Upper lobe of right lung (tissue), 1 donor: ENCODE results near the gene KNDC1. TPM values are rescaled to one million over a fixed set of nuclear protein-coding genes. Genes with fewer than 3 reads are reported as not detected.

Source experiments
- ATAC-seq: fragments of 200-7000 bp; cut with Tn5 transposase; one replicate; pipeline ENCODE4 v1.9.1; 2020; ENCODE audit warnings: mild to moderate bottlenecking, moderate library complexity
- DNase-seq: peaks from one replicate; pipeline ENCODE4 v3.0.0-alpha.2; 2020
- H3K27ac ChIP-seq: fragments of 200-600 bp; one replicate; pipeline ENCODE4 v1.8.0; 2022
- H3K27me3 ChIP-seq: fragments of 200-600 bp; one replicate; pipeline ENCODE4 v1.8.0; 2022; ENCODE audit warnings: mild to moderate bottlenecking
- H3K36me3 ChIP-seq: fragments of 200-600 bp; one replicate; pipeline ENCODE4 v1.8.0; 2022
- H3K4me1 ChIP-seq: fragments of 200-600 bp; one replicate; pipeline ENCODE4 v1.8.0; 2022
- H3K4me3 ChIP-seq: fragments of 200-600 bp; one replicate; pipeline ENCODE4 v1.8.0; 2022; ENCODE audit warnings: mild to moderate bottlenecking
- H3K9me3 ChIP-seq: fragments of 200-600 bp; one replicate; pipeline ENCODE4 v1.8.0; 2022
- CTCF ChIP-seq: fragments of 200-600 bp; IDR thresholded peaks from one replicate; pipeline ENCODE4 v1.8.0; 2022; ENCODE audit warnings: antibody characterized with exemption
- intact Hi-C: fragments of 100-400 bp; cut with DNase I; formaldehyde crosslinking; loops from one replicate; pipeline ENCODE4 v1.11.0; 2022
- total RNA-seq: library from RNA; stranded (reverse); fragmentation: NEBNext Ultra II Directional; extraction: Animal tissue kit (Norgen Biotek cat#: 25700); gene quantifications from one replicate; pipeline ENCODE4 v1.2.1, GENCODE V29; 2021
- donor health status: DM: no; HTN: yes; CAD: no; lungs with severe emphysema.

Gene KNDC1
- total RNA-seq, 1 donor from 2014 or later, result 14.3 TPM

GRCh38 chr10:133165556-133166503 is 5.8 kb downstream of the KNDC1 start:
- Histone ChIP-seq H3K27ac (no peak overlapping the region), H3K36me3 (no peaks in the 10 kb centered on the region), H3K27me3 (peaks cover 25% of the 10 kb centered on the region), H3K9me3 (no peaks in the 10 kb centered on the region), H3K4me1 (peaks cover 2% of the 10 kb centered on the region), H3K4me3 (no peak overlapping the region)
- intact Hi-C loops, result no loop called here
- ATAC-seq, result no peak
- no peak for TF ChIP-seq CTCF
- no peak for DNase-seq

GRCh38 chr10:133166504-133166827 is 6.4 kb downstream of the KNDC1 start:
- no peaks in the 10 kb centered on the region for H3K4me1 ChIP-seq
- no peaks in the 10 kb centered on the region for H3K9me3 ChIP-seq
- H3K27ac ChIP-seq, result no peak overlapping the region
- ATAC-seq, result no peak
- intact Hi-C loops, result no loop called here
- H3K4me3 ChIP-seq, result no peak overlapping the region
- peaks cover 18% of the 10 kb centered on the region for H3K27me3 ChIP-seq
- H3K36me3 ChIP-seq, result no peaks in the 10 kb centered on the region
- TF ChIP-seq CTCF, result no peak
- no peak for DNase-seq

- TF ChIP-seq CTCF, result no peak
- H3K27me3 ChIP-seq, result peaks cover 12% of the 10 kb centered on the region
- ATAC-seq (no peak), DNase-seq (no peak)
- H3K9me3 ChIP-seq, result no peaks in the 10 kb centered on the region
- no peaks in the 10 kb centered on the region for H3K36me3 ChIP-seq
- no peaks in the 10 kb centered on the region for H3K4me1 ChIP-seq
- intact Hi-C loops, result no loop called here
- H3K4me3 ChIP-seq, result no peak overlapping the region
- H3K27ac ChIP-seq, result no peak overlapping the region
These were observed 7.0 kb downstream of the KNDC1 start for GRCh38 chr10:133166828-133167692.

- no peaks in the 10 kb centered on the region for H3K4me1 ChIP-seq
- no peak for DNase-seq
- no peak for ATAC-seq
- no peak for TF ChIP-seq CTCF
- no peak overlapping the region for H3K27ac ChIP-seq
- H3K4me3 ChIP-seq, result no peak overlapping the region
- H3K36me3 ChIP-seq, result no peaks in the 10 kb centered on the region
- no peaks in the 10 kb centered on the region for H3K9me3 ChIP-seq
- H3K27me3 ChIP-seq, result peaks cover 3% of the 10 kb centered on the region
- intact Hi-C loops, result no loop called here
These were observed 7.9 kb downstream of the KNDC1 start for GRCh38 chr10:133167693-133168616.

- ATAC-seq (no peak), DNase-seq (no peak)
- Histone ChIP-seq H3K9me3 (no peaks in the 10 kb centered on the region), H3K4me1 (no peaks in the 10 kb centered on the region), H3K4me3 (no peak overlapping the region), H3K27me3 (no peaks in the 10 kb centered on the region), H3K36me3 (no peaks in the 10 kb centered on the region), H3K27ac (no peak overlapping the region)
- intact Hi-C loops, result no loop called here
- no peak for TF ChIP-seq CTCF
These were observed 8.6 kb downstream of the KNDC1 start for GRCh38 chr10:133168617-133169031.
